CD4-positive, alpha-beta T cell treated with Interleukin-15 for 4 hours (primary cell): Measurements from ENCODE around the gene EIF6.
"Not testable (repeated sequence)": the region's sequence is repeated elsewhere in the genome, so short reads cannot be mapped to it uniquely, and the experiment has no call there.

Source experiments
- DNase-seq: peaks from one replicate; pipeline ENCODE4 v3.0.0-alpha.2; 2020; ENCODE audit warnings: low spot score

The EIF6 gene

DNA sequence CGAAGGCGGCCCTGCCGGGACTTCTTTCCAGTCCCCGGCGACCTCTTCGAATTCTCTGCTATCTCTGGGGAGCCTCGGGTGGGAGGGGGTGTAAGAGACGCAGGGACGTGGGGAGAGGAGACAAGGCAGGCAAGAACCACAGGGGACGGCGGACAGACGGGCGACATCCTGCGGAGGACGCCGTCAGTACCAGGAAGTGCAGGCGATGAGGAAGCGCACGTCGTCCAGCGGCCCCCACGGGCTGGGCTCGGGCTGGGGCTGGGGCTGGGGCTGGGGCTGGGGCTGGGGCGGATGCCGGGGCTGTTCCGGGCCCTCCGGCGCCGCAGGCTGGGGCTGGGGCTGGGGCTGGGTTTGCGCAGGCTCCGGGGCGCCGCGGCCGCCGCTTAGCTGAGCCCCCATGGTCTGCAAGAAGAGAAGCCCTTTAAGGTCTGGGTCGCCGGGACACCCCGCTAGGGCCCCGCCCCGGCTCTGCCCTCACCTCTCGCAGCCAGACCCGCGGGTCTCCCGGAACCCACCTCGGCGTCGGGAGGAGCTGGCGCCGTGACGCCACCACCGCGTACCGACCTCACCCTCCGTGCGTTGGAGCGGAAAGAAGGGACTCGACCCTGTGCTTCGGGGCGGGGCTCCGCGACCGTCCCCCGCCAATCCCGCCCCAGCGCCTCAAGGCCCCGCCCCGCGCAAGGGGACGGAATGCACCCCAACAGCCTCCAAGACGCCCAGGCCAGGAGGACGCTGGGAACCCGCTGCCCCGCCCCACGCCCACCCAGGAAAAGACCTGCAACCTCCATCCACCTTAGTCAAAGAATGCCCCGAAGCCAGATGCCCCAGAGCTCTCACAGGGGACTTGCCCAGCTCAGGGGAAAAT is 6.8 kb downstream of the EIF6 start, which contains the start of gene MMP24OS:
MMP24OS (minus strand) TSS at position 592 of the 865 bp plus-strand sequence; CDS start at position 399, 193 bp downstream.
- peak; percentile 90 for DNase-seq

DNA sequence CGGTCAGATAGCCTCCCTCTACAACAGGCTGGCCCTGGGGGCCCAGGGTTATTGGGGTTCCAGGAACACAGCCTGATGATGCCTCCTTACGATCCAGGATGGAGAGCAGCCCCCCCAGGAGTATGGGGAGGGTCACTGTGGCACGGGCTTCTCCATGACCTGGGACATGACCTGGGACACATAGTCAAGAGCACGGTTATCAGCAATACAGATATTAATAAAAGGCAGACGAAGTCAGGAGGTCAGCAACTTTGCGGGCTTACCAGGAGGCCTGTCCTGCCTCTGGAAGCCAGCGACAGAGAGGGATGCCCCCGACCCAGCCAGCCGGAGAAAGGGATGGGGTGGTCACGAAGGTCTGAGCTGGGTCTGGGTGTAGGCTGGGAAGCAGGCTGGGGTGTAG is 7.4 kb downstream of the EIF6 start:
- DNase-seq, result no peak

DNA sequence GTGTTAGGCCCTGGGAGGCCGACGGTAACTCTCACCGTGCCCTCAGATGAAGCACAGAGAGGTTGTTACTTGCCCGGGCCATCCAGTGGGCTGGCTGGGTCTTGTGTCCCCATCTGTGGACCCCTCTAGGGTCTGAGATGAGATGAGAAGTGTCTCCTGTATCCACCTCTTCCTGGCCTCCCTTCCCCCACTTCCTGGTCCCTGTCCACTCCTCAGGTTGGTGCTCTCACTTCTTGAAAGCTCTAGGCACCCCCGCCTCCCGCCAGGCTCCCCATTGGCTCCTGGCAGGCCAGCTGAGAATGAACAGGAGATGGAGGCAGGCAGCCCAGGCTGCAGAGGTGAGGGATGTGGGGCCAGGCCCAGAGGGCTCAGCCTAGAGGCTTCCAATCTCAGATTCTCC is 8.2 kb downstream of the EIF6 start:
- no peak for DNase-seq

DNA sequence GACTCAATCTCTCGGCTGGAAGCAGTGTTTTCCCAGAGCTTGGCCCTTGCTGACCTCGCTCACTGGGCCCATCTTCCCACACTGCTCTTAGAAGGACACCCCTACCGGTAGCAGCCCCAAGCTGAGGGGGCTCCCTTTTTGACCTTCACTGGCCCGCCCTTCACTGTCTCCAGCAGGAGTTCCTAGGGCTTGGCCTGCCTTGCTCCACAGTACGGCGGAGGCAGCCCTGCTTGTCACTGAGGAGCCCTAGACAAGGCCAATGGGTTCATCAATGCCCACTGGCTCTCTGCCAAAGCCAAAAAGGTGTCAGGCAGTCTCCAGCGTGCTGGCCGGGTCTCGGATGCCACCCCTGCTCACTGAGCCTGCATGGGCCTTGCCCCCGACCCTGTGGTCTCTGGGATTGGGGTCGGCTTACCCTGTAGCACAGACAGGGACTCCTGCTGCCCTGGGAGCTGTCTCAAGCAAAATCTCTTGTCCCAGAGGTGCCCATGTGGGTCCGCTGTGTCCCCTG is 8.8 kb downstream of the EIF6 start:
- no peak for DNase-seq

DNA sequence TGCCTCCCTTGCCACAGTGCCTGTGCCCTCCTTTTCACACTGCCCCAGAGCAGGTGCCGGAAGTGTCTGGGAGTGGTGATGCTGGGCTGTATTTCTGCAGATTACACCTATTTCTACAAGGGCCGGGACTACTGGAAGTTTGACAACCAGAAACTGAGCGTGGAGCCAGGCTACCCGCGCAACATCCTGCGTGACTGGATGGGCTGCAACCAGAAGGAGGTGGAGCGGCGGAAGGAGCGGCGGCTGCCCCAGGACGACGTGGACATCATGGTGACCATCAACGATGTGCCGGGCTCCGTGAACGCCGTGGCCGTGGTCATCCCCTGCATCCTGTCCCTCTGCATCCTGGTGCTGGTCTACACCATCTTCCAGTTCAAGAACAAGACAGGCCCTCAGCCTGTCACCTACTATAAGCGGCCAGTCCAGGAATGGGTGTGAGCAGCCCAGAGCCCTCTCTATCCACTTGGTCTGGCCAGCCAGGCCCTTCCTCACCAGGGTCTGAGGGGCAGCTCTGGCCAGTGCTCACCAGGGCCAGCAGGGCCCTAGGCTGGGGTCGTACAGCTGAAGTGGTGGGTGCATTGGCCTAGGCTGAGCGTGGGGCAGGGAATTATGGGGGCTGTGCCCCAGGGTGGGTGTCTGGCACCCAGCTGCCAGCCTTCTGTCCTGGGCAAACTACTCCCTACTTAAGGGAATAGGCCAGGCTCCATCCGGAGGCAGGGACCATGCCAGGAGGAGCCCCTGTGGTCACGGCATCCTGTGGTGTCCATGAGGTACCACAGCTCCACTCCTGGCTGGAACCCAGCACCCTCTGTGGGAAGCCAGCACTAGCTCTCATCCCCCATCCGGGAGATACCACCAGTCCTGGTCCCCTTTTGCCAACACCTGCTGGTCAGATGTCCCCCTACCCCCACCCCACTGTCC is 10.1 kb downstream of the EIF6 start:
- DNase-seq, result no peak

DNA sequence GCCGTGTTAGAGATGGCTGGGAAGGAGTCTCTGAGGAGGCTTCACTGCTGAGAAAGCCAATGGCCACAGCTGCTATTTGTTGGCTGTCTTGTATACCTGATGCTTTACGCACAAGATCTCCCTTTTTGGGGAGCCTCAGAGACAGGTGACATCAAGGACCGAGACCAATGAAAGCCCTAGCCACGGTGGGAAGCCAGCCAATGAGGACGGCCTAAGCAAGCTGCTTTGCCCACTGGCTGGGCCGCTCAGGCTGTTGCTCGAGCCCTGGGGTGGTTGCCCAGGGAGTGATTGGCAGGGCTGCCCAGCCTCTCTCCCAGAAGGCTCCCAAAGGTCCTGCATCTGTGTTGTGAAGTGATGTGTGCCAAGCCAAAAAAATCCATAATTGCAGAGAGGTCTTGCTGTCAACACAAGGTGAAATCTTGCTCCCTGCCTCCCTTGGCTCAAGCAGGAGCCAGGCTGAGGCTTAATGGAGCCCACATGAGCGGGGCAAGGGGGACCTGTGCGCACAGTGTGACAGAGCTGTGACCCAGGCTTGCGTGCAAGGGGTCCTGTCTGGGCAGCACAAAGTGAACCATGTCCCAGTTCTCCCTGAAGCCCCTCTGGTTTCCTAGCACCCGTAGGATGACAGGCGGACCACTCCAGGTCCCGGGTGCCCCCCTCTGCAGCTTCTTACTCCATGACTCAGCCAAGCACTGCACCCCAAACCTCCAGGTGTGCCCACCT is 11.0 kb downstream of the EIF6 start:
- DNase-seq, result no peak

DNA sequence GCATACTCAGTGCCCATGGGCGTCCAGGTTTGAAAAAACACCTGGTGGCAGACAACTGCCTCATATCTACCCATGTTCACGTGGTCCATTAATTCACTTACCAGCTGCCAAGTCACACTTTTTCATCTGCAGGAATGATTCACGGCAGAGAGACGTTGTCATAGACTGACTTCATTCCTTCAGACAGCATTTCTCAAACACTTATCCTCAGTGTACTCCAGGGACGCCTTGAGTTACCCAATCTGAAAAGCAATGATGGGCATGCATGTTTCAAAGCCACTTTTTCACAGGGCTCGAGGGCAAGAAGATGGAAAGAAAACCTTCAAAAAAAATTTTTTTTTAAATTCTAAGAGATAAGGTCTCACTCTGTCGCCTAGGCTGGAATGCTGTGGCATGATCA is 12.7 kb downstream of the EIF6 start:
- no peak for DNase-seq

DNA sequence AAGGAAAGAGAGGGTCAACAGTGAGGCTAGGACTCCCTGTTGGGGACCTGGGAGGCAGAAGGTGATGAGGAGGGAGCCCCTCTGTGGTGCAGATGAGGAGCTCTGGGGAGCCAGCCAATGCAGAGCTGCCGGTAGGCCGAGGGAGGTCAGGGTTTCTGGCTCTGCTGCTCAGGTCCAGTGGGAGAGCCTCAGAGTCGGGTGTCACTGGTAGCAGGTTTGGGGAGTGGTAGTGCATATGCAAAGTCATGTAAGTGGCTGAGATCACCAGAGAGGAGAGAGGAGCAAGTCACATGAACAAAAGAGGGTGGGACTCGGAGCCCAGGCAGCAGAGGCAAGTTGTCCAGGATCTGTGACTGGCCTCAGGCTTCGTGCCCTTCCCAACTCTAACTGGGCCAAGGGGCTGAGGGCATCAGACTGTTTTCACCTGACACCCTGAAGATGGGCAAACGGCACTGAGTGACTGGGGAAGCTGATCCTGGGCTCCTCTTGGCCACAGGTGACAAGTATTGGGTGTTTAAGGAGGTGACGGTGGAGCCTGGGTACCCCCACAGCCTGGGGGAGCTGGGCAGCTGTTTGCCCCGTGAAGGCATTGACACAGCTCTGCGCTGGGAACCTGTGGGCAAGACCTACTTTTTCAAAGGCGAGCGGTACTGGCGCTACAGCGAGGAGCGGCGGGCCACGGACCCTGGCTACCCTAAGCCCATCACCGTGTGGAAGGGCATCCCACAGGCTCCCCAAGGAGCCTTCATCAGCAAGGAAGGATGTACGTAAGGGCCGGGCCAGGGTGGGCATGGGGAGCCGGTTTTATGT is 13.3 kb downstream of the EIF6 start:
- no peak for DNase-seq

DNA sequence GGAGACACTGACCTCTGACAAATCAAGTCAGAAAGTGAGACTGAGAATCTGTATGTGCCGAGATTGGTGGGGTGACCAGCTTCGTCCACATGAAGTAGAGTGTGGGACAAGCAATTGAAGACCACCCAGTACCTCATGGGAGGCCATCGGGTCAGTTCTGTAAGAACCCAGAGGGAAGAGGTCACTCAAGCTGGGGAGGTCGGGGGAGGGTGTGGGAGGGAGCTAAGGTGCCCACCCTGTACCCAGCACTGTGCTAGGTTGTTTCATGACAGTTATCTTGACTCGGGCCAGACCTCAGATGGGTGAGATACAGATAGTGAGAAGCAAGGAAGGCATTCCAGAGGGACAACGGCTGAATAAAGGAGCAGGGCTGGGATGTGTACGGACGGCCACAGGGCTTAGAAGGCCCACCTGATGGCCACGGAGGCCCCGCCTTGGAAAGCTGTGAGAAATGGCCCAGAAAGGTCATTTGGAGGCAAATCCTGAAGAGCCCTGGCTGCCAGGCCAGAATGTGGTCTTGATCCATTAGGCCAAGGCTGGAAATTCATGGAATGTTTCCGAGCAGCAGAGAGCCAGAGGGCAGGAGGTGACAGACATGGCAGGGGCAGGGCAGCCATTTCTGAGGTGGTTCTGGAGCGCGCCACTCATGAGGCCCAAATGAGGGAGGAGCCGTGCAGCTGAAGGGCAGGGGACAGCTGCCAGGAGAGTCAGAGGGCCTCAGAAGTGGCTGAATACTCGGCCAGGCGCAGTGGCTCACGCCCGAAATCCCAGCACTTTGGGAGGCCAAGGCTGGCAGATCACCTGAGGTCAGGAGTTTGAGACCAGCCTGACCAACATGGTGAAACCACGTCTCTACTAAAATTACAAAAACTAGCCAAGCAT is 14.3 kb downstream of the EIF6 start:
- DNase-seq, result no peak

DNA sequence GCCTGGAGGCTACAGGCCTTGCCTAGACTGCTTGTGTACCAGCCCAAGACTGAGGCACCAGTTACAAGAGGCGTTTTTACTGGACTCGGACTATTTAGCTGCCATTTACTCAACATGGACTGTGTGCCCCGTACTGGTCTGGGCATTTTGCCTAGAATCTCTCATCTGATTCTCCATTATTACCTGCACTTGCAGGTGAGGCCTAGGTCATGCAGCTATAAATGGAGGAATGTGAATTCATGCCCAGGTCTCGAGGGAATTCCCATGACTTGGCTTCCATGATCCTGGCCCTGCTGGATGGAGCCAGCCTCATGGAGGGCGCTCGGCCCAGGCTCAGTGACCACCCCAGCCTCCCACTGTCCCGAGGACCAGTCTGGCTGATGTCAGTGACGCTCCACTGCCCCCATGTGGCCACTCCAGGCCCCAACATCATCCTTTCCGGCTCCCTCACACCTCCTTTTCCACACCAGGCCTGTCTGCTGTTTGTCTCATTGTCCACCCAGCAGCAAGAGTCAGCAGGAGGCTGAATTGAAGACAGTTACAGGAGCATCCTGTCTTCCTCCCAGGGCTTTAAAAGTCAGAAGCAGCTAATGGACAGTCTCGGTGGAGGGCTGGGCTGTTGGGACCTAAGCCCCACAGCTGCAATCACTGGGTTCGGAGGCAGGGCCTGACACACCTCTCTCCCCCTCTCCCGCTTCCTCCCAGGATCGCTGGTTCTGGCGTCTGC is 15.4 kb downstream of the EIF6 start:
- DNase-seq, result peak; percentile 33

DNA sequence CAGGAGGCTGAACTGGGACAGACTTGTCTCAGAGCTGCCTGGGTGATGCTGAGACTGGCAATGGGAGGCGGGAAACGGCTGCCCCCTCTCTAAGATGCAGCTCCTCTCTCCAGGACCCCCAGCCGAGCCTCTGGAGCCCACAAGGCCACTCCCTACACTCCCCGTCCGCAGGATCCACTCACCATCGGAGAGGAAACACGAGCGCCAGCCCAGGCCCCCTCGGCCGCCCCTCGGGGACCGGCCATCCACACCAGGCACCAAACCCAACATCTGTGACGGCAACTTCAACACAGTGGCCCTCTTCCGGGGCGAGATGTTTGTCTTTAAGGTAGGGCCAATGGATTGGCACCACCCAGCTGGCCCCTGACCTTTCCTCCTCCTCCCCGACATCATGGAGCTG is 17.5 kb downstream of the EIF6 start:
- no peak for DNase-seq

DNA sequence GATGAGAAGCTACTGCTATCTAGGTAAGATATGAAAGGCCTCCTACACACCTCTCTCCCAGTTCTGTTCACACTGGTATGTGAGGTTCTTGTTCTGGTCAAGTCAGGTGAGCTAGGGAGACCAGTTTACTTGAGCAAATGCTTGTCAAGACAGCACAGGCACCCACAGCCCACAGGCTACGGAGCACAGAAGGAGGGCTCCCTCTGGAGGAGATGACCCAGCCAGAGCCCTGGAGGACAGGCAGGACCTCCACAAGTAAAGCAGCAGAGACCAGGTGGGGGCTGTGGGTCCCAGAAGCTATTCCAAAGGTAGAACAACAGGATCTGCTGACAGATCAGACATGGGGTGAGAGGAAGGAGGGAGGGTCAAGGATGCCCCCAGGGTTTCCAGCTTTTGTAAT is 19.8 kb downstream of the EIF6 start:
- DNase-seq, result no peak

DNA sequence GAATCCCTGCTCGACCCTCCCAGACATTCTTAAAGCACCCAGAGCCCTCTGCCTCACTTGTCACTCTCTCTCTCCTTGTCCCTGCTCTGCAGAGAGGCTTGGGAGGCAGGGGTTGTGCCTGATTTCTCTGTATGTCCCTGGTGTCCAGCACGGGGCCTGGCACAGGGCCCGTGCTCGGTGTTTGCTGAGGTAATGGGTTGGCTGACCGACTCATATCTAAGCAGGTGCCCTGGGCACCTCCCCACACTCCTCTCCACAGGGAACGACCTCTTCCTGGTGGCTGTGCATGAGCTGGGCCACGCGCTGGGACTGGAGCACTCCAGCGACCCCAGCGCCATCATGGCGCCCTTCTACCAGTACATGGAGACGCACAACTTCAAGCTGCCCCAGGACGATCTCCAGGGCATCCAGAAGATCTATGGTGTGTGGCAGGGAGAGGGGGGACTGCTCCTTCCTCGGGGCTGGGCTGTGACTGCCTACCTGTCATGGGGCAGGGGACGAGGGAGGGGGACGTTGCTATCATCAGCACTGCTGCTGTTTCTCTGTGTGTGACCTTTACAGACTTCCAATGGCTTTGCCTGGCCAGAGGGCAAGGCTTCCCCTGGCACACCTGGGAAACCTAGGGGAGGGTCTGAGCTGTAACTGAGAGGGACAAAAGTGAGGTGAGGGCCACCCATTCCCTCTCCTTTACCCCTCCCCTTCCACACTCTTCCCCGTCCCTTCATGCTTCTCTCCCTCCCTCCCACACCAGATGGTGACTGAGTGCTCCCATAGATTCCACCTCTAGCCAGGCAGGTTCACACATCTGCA is 20.8 kb downstream of the EIF6 start:
- no peak for DNase-seq

DNA sequence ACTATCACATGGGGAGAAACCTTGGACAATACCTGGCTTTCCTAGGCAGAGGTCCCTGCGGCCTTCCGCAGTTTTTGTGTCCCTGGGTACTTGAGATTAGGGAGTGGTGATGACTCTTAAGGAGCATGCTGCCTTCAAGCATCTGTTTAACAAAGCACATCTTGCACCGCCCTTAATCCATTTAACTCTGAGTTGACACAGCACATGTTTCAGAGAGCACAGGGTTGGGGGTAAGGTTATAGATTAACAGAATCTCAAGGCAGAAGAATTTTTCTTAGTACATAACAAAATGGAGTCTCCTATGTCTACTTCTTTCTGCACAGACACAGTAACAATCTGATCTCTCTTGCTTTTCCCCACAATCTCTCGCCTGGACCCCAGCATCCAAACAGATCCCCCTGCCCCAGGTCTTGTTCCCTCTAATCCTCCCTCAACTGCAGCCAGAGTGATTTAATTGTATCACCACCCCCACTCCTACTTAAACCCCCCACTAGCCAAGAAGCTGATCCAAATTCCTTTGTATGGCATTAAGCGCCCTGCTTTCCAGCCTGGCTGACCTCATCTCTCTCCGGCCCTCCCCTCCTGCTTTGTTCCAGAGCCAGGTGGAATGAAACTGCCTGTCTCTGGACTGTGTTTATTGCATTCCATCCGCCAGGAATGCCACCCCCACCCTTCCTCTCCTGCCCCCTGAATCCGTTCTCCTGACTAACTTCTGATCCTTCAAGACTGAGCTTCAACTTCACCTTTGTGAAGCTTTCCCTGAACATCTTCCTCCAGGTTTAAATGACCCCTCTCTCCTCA is 21.6 kb downstream of the EIF6 start:
- DNase-seq, result not testable (repeated sequence)

DNA sequence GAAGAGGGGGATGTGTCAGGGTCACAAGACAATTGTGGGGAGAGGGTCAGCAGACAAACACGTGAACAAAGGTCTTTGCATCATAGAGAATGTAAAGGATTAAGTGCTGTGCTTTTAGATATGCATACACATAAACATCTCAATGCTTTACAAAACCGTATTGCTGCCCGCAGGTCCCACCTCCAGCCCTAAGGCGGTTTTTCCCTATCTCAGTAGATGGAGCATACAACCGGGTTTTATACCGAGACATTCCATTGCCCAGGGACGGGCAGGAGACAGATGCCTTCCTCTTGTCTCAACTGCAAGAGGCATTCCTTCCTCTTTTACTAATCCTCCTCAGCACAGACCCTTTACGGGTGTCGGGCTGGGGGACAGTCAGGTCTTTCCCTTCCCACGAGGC is 22.3 kb downstream of the EIF6 start:
- not testable (repeated sequence) for DNase-seq

DNA sequence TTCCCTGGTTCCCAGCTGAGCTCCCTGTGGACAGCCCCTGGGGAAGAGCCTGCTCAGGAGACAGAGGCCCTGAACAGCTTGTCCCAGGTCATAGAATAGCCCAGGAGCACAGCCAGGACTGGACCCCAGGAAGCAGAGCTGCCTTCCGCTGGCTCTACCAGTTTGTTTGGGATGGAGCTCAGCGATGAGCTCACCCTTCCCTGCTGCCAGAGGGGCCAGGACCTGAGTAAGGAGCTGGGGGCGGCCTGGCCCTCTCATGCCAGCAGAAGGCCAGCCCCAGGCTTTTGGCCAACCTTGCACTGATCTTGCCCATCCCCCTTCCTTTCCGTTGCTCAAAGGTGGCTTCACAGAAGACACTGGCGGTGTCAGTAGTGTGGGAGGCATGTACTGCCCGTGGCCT is 24.1 kb downstream of the EIF6 start:
- no peak for DNase-seq

DNA sequence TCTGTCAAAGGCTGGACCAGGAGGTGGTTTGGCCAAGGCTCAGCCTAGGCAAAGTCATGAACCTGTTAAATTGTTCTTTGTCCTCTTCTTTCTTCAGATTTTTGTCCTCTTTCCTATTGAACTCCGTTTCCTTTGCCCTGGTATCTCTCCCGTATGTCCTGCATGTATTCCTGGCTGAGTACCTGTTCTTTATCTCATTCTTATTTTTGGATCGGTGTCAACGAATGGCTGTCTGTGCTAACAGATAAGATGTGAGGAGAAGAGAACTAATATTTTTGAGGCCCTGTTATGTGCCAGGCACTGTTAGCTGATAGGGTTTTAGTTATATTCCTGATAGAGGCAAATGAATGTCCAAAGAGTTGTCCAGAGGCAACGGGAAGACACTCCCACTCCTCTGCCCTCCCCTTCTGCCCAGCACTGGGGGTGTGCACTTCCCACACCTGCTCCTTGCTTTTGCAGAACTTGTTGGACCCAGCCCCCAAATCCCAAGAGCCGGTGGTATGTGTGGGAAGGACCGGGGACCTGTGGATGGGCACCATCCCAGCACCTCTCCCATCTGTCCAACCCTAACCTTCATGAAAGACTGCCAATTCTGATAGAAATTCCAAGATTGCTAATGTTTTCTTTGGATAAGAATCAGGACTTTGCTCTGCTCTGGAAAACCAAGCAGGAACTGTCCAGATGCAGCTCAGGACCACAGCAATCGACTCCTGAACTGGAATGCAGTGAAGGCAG is 27.2 kb downstream of the EIF6 start:
- no peak for DNase-seq
